Stimulated activated CD4-positive, alpha-beta T cell treated with anti-CD3 and anti-CD28 coated beads, Interleukin-15, amount 100 ng/mL, for 48 hours (primary cell): ENCODE data around the gene MINDY3.
"Not testable (repeated sequence)": the region's sequence is repeated elsewhere in the genome, so short reads cannot be mapped to it uniquely, and the experiment has no call there.

Experiments used
- DNase-seq, 2 donors: peaks; one replicate each; pipeline ENCODE4 v3.0.0-alpha.2; 2020; ENCODE audit warnings: low read depth in 2 of 2

Gene MINDY3

GRCh38 chr10:15859906-15860691, at the start of gene MINDY3:
TSS of gene MINDY3 (minus strand) at chr10:15860507. CDS start at chr10:15860299, 208 bp downstream.
- DNase-seq = peak; percentile 62 to 76

- no peak for DNase-seq
These were observed 41.6 kb upstream of the MINDY3 start for GRCh38 chr10:15901889-15902288.

- no peak for DNase-seq
These were observed 37.7 kb upstream of the MINDY3 start for GRCh38 chr10:15898046-15898445.

GRCh38 chr10:15897287-15897686, 37.0 kb upstream of the MINDY3 start:
- DNase-seq = no peak

GRCh38 chr10:15896654-15897053, 36.3 kb upstream of the MINDY3 start:
- no peak for DNase-seq

- DNase-seq = no peak
These were observed 24.1 kb upstream of the MINDY3 start for GRCh38 chr10:15884447-15884846.

GRCh38 chr10:15881542-15881941, 21.2 kb upstream of the MINDY3 start:
- DNase-seq = no peak

GRCh38 chr10:15879663-15880062, 19.4 kb upstream of the MINDY3 start:
- no peak for DNase-seq

GRCh38 chr10:15879058-15879457, 18.8 kb upstream of the MINDY3 start:
- DNase-seq = no peak

GRCh38 chr10:15877836-15878576, 17.7 kb upstream of the MINDY3 start:
- no peak for DNase-seq

- DNase-seq = not testable (repeated sequence)
These were observed 16.0 kb upstream of the MINDY3 start for GRCh38 chr10:15876274-15876673.

- not testable (repeated sequence) for DNase-seq
These were observed 12.3 kb upstream of the MINDY3 start for GRCh38 chr10:15872645-15873044.

- DNase-seq = no peak
These were observed 11.5 kb upstream of the MINDY3 start for GRCh38 chr10:15871823-15872222.

GRCh38 chr10:15869935-15870334, 9.6 kb upstream of the MINDY3 start:
- no peak for DNase-seq

- no peak for DNase-seq
These were observed 7.7 kb upstream of the MINDY3 start for GRCh38 chr10:15868006-15868405.

- no peak for DNase-seq
These were observed 5.0 kb upstream of the MINDY3 start for GRCh38 chr10:15865304-15865703.

GRCh38 chr10:15864419-15864818, 4.1 kb upstream of the MINDY3 start:
- no peak for DNase-seq

GRCh38 chr10:15863733-15864132, 3.4 kb upstream of the MINDY3 start:
- DNase-seq = no peak

GRCh38 chr10:15863323-15863722, 3.0 kb upstream of the MINDY3 start:
- no peak for DNase-seq

GRCh38 chr10:15860692-15861201, 440 bp upstream of the MINDY3 start:
- DNase-seq = no peak

- DNase-seq = no peak
These were observed 800 bp downstream of the MINDY3 start for GRCh38 chr10:15859509-15859905.

GRCh38 chr10:15858861-15859281, 1.4 kb downstream of the MINDY3 start:
- no peak for DNase-seq

GRCh38 chr10:15857107-15857575, 3.2 kb downstream of the MINDY3 start:
- DNase-seq = no peak
